ENCODE measurements around the gene ADAMTS17. TPM values are rescaled to one million over a fixed set of nuclear protein-coding genes. Genes with fewer than 3 reads are reported as not detected.
A peak's percentile ranks its signal among the peaks of the same experiment; 100 is the strongest.
"Not testable (repeated sequence)": the region's sequence is repeated elsewhere in the genome, so short reads cannot be mapped to it uniquely, and the experiment has no call there.

The ADAMTS17 gene
- total RNA-seq, 4 donors from 2014 or later = 5.0 to 16.2 (median 11.6) TPM

- Histone ChIP-seq H3K36me3 (no peaks in the 10 kb centered on the region), H3K9me3 (no peaks in the 10 kb centered on the region), H3K27ac (peak overlapping the region; percentile 78 to 90 (median 88)), H3K27me3 (no peaks in the 10 kb centered on the region), H3K4me3 (peak overlapping the region; percentile 65 to 96 (median 76)), H3K4me1 (peaks cover 7 to 10% of the 10 kb centered on the region in 2 donors)
- peak; percentile 25 to 29 for ATAC-seq
- intact Hi-C loops (cut with DNase I; ENCODE audit: low total_unique reads) (loop anchor here (5.0 to 10.0 kb wide), 2 partner anchors 666 to 914 kb away; partner anchors contain the start of gene CHSY1), in situ Hi-C loops (cut with MboI; ENCODE audit: low sequenced_read_pairs in 4 of 4) (loop anchor here in 2 of 4 donors (10.0 kb wide), 2 partner anchors 224 to 664 kb away; no protein-coding TSS in a partner anchor)
- DNase-seq = no peak
- TF ChIP-seq POLR2A (IDR thresholded peaks at IDR 0.05) (no peak), CTCF (IDR thresholded peaks at IDR 0.05 in 4 of 5, conservative IDR thresholded peaks at IDR 0.05 in 1 of 5) (no peak)
These were observed 481 bp downstream of the ADAMTS17 start for GRCh38 chr15:100341239-100341749.

- TF ChIP-seq POLR2A (IDR thresholded peaks at IDR 0.05) (no peak), CTCF (IDR thresholded peaks at IDR 0.05 in 4 of 5, conservative IDR thresholded peaks at IDR 0.05 in 1 of 5) (no peak)
- DNase-seq = no peak
- ATAC-seq = no peak
- Histone ChIP-seq H3K9me3 (no peaks in the 10 kb centered on the region), H3K4me1 (peaks cover 7 to 10% of the 10 kb centered on the region in 2 donors), H3K27me3 (no peaks in the 10 kb centered on the region), H3K27ac (peak overlapping the region in 1 of 4 donors; percentile 78), H3K36me3 (no peaks in the 10 kb centered on the region), H3K4me3 (peak overlapping the region in 3 of 4 donors; percentile 35 to 68 (median 45))
- in situ Hi-C loops (cut with MboI; ENCODE audit: low sequenced_read_pairs in 4 of 4) = loop anchor here in 2 of 4 donors (10.0 kb wide), 2 partner anchors 224 to 664 kb away; no protein-coding TSS in a partner anchor
- intact Hi-C loops (cut with DNase I; ENCODE audit: low total_unique reads) = loop anchor here (5.0 to 10.0 kb wide), 2 partner anchors 667 to 914 kb away; partner anchors contain the start of gene CHSY1
These were observed 995 bp downstream of the ADAMTS17 start for GRCh38 chr15:100340721-100341238.

- intact Hi-C loops (cut with DNase I; ENCODE audit: low total_unique reads) = loop anchor here (2.0 to 10.0 kb wide), 3 partner anchors 411 to 915 kb away; partner anchors contain the start of gene CHSY1
- DNase-seq (no peak), ATAC-seq (no peak)
- in situ Hi-C loops (cut with MboI; ENCODE audit: low sequenced_read_pairs in 4 of 4) = loop anchor here (5.0 to 10.0 kb wide), 4 partner anchors 225 to 665 kb away; no protein-coding TSS in a partner anchor
- Histone ChIP-seq H3K27me3 (no peaks in the 10 kb centered on the region), H3K4me1 (peaks cover 7 to 10% of the 10 kb centered on the region in 2 donors), H3K27ac (peak overlapping the region in 1 of 4 donors; percentile 9), H3K9me3 (no peaks in the 10 kb centered on the region), H3K4me3 (no peak overlapping the region), H3K36me3 (no peaks in the 10 kb centered on the region)
- TF ChIP-seq POLR2A (IDR thresholded peaks at IDR 0.05) = no peak
- TF ChIP-seq CTCF (IDR thresholded peaks at IDR 0.05 in 4 of 5, conservative IDR thresholded peaks at IDR 0.05 in 1 of 5) = no peak
These were observed 1.8 kb downstream of the ADAMTS17 start for GRCh38 chr15:100339999-100340398.

GRCh38 chr15:100339451-100339850 lies 2.3 kb downstream of the ADAMTS17 start:
- H3K27me3 ChIP-seq, H3K27ac ChIP-seq, ATAC-seq, H3K9me3 ChIP-seq, H3K4me3 ChIP-seq, DNase-seq, H3K36me3 ChIP-seq: not testable (repeated sequence)
- peaks cover 7 to 10% of the 10 kb centered on the region in 2 donors for H3K4me1 ChIP-seq
- in situ Hi-C loops (cut with MboI; ENCODE audit: low sequenced_read_pairs in 4 of 4) = loop anchor here (5.0 to 10.0 kb wide), 2 partner anchors 405 to 407 kb away; no protein-coding TSS in a partner anchor
- intact Hi-C loops (cut with DNase I; ENCODE audit: low total_unique reads) = loop anchor here (2.0 kb wide), 1 partner anchor 411 kb away; no protein-coding TSS in a partner anchor

- intact Hi-C loops (cut with DNase I; ENCODE audit: low total_unique reads) (loop anchor here (2.0 kb wide), 1 partner anchor 410 kb away; no protein-coding TSS in a partner anchor), in situ Hi-C loops (cut with MboI; ENCODE audit: low sequenced_read_pairs in 4 of 4) (loop anchor here (5.0 to 10.0 kb wide), 2 partner anchors 404 to 407 kb away; no protein-coding TSS in a partner anchor)
- Histone ChIP-seq H3K27ac (no peak overlapping the region), H3K36me3 (no peaks in the 10 kb centered on the region), H3K27me3 (no peaks in the 10 kb centered on the region), H3K4me3 (no peak overlapping the region), H3K9me3 (no peaks in the 10 kb centered on the region), H3K4me1 (peaks cover 7 to 10% of the 10 kb centered on the region in 2 donors)
- ATAC-seq = peak; percentile 42 to 49
- peak; percentile 42 to 71 (median 60) for TF ChIP-seq CTCF (IDR thresholded peaks at IDR 0.05 in 4 of 5, conservative IDR thresholded peaks at IDR 0.05 in 1 of 5)
- TF ChIP-seq POLR2A (IDR thresholded peaks at IDR 0.05) = no peak
- peak; percentile 40 to 56 for DNase-seq
These were observed 2.8 kb downstream of the ADAMTS17 start for GRCh38 chr15:100338971-100339444.
